GM12878 (cell line): ENCODE results near the gene FMNL2. TPM values are rescaled to one million over a fixed set of nuclear protein-coding genes. Genes with fewer than 3 reads are reported as not detected.

ENCODE experiments used
- ATAC-seq: fragments of 200-7000 bp; cut with Tn5 transposase; 3 replicates; pipeline ENCODE4 v1.9.1; 2020; ENCODE audit warnings: mild to moderate bottlenecking, moderate library complexity
- BruUV-seq: library from RNA; stranded (reverse); fragments of 400-500 nt; replicated peaks from 2 replicates; lab custom pipeline; 2021; lab: Mats Ljungman, UMichigan
- CTCF ChIA-PET: fragments of 300-600 bp; sonication (Branson Sonifier 250); formaldehyde crosslinking; extraction: SDS; loops from one replicate; lab custom pipeline; 2021; ENCODE audit warnings: inconsistent platforms; lab: Yijun Ruan, JAX
- POLR2A ChIA-PET: fragments of 350-600 bp; formaldehyde crosslinking; extraction: SDS; loops from one replicate; lab custom pipeline; 2021; ENCODE audit warnings: inconsistent platforms; lab: Charles Lee
- RAD21 ChIA-PET: fragments of 300-600 bp; sonication (Branson Sonifier 250); formaldehyde crosslinking; loops from one replicate; lab custom pipeline; 2023; ENCODE audit warnings: antibody characterized with exemption; ENCODE audit not compliant: unreplicated experiment; lab: Charles Lee
- SMC1A ChIA-PET: fragments of 300-600 bp; sonication (Branson Sonifier 250); formaldehyde crosslinking; loops from one replicate; lab custom pipeline; 2023; ENCODE audit not compliant: unreplicated experiment, uncharacterized antibody; lab: Charles Lee
- DNase-seq: peaks from one replicate; pipeline ENCODE4 v3.0.0-alpha.2; 2011; ENCODE audit warnings: low read depth, low spot score
- FAIRE-seq: peaks from 3 replicates; lab custom pipeline; 2011; peaks lifted over from hg19 to GRCh38; lab: Jason Lieb, UNC
- H2AFZ ChIP-seq: 2 replicates; pipeline ENCODE4 v1.6.0; 2011; ENCODE audit warnings: low read depth, low read length, control low read depth; ENCODE audit not compliant: control insufficient read depth
- H3K27ac ChIP-seq: 2 replicates; pipeline ENCODE4 v1.5.1; 2011; ENCODE audit warnings: control low read depth; ENCODE audit not compliant: control insufficient read depth, insufficient read depth
- H3K27me3 ChIP-seq, 2 experiments: replicated peaks in 1 of 2; 2 replicates each; pipeline versions ENCODE4 v1.6.0 to v1.6.1; 2011; ENCODE audit warnings: low read length in 1 of 2; ENCODE audit not compliant: control insufficient read depth in 2 of 2, insufficient read depth in 2 of 2
- H3K36me3 ChIP-seq, 2 experiments: 2 replicates each; pipeline ENCODE4 v1.5.1; 2011; ENCODE audit warnings: low read length in 1 of 2; ENCODE audit not compliant: control insufficient read depth in 2 of 2, insufficient read depth in 2 of 2
- H3K4me1 ChIP-seq: 2 replicates; pipeline ENCODE4 v1.6.1; 2011; ENCODE audit warnings: mild to moderate bottlenecking, low read length, moderate library complexity, mixed read lengths; ENCODE audit not compliant: control insufficient read depth, insufficient read depth
- H3K4me2 ChIP-seq: 2 replicates; pipeline ENCODE4 v1.6.0; 2011; ENCODE audit warnings: control low read depth; ENCODE audit not compliant: control insufficient read depth, insufficient read depth
- H3K4me3 ChIP-seq: fragments of 200-600 bp; sonication (generic); 2 replicates; pipeline ENCODE4 v1.5.1; 2016
- H3K79me2 ChIP-seq: 2 replicates; pipeline ENCODE4 v1.6.0; 2011; ENCODE audit warnings: low read length; ENCODE audit not compliant: control insufficient read depth, insufficient read depth
- H3K9ac ChIP-seq: 2 replicates; pipeline ENCODE4 v1.8.0; 2011; ENCODE audit warnings: low read length, control low read depth, mixed read lengths; ENCODE audit not compliant: control insufficient read depth, insufficient read depth
- H3K9me3 ChIP-seq: replicated peaks from 3 replicates; pipeline ENCODE4 v1.5.1; 2011; ENCODE audit warnings: mild to moderate bottlenecking, low read length; ENCODE audit not compliant: control insufficient read depth, insufficient read depth
- H4K20me1 ChIP-seq: 2 replicates; pipeline ENCODE4 v1.6.0; 2011; ENCODE audit not compliant: control insufficient read depth, insufficient read depth
- ZNF274 ChIP-seq: IDR thresholded peaks from one replicate; pipeline ENCODE4 v1.8.0; 2011; ENCODE audit not compliant: insufficient read length, insufficient read depth
- WGBS: methylation state at CpG from one replicate; pipeline ENCODE4 v1.1.6; 2016; ENCODE audit warnings: low lambda C conversion rate; ENCODE audit not compliant: insufficient replicate concordance, insufficient coverage; ENCODE audit errors: missing lambda C conversion rate; 5-methylcytosine and 5-hydroxymethylcytosine counted together
- in situ Hi-C: fragments of 300-500 bp; cut with MboI; formaldehyde crosslinking; loops from 9 replicates; pipeline ENCODE4 v1.14.3; 2018; ENCODE audit warnings: mixed read lengths
- intact Hi-C: fragments of 100-400 bp; cut with micrococcal nuclease; formaldehyde crosslinking; loops from one replicate; pipeline ENCODE4 v1.14.2; 2022; ENCODE audit not compliant: unreplicated experiment
- polyA plus RNA-seq, 11 experiments: library from polyadenylated mRNA; depleted of rRNA in 4 of 11; unstranded in 6 of 11; stranded (reverse) in 5 of 11; fragments of >200 nt; fragmentation: Nextera tagmentation in 4 of 11; fragmentation: Illumina TruSeq in 1 of 11; extraction: Ambion mirVana in 4 of 11; extraction: Trizol in 1 of 11; gene quantifications; 1 replicate in 1 of 11; 2 replicates in 10 of 11; pipeline versions ENCODE4 v1.2.1 to v1.2.3, GENCODE V29; 2011 to 2016; ENCODE audit warnings: inconsistent platforms in 2 of 11, missing spikeins in 2 of 11, low read depth in 1 of 11
- total RNA-seq, 4 experiments: library from RNA; depleted of rRNA in 3 of 4; stranded (reverse); fragments of >200 nt in 3 of 4; fragmentation: Illumina TruSeq in 1 of 4; extraction: Trizol in 1 of 4; gene quantifications; 2 replicates each; pipeline versions ENCODE4 v1.2.1 to v1.2.3, GENCODE V29; 2013 to 2021
- TF ChIP-seq, protein P1 (sequence below): fragments of 450-650 bp; IDR thresholded peaks from 2 replicates; pipeline ENCODE4 v1.6.1; 2017; ENCODE audit warnings: mild to moderate bottlenecking

Gene FMNL2
- total and polyA plus RNA-seq, 10 of the 15 experiments (the other 5 are each of a cell fraction or from before 2014, with no cell fraction given), result 0.13 to 9.9 (median 0.35) TPM

DNA sequence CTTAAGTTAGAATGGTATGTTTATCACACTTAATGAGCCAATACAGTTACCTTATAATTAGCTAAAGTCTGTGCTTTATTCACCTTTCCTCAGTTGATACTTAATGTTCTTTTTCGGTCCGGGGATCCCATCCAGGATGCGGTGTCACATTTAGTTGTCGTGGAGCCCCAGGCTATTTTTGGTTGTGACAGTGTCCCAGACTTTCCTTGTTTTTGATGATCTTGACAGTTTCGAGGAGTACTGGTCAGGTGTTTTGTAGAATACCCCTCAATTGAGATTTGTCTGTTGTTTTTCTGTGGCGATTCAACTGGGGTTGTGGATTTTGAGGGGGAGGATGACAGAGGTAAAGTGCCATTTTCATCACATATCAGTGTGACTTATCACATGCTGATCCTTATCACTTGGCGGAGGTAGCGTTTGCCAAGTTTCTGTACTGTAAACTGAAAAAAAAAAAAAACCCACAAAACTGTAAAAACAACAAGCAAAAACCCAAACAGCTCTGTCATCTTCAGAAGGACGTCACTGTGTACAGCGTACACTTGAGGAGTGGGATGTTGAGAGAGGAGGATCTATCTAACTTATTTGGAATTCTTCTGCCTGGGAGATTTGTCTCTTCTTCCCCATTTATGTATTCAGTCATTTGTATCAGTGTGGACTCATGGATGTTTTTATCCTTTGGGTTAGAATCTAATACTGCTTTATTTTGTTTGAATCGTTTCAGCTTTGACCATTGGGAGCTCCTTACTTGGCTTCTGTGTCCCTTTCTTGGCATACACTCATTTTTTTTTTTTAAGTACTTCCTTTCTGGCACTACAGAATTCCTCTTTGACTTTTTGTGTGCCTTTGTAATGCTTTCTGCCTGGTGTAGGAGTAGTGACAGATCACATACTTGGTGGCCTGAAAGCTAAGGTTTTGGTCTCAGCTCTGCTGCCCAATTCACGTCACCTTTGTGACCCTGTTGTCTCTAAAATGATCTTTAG is 68.1 kb downstream of the FMNL2 start:
- BruUV-seq, result no TSS peak
- no peak overlapping the region for H3K9ac ChIP-seq
- ATAC-seq, result no peak
- no peak overlapping the region for H3K4me3 ChIP-seq
- TF ChIP-seq, protein P1, sequence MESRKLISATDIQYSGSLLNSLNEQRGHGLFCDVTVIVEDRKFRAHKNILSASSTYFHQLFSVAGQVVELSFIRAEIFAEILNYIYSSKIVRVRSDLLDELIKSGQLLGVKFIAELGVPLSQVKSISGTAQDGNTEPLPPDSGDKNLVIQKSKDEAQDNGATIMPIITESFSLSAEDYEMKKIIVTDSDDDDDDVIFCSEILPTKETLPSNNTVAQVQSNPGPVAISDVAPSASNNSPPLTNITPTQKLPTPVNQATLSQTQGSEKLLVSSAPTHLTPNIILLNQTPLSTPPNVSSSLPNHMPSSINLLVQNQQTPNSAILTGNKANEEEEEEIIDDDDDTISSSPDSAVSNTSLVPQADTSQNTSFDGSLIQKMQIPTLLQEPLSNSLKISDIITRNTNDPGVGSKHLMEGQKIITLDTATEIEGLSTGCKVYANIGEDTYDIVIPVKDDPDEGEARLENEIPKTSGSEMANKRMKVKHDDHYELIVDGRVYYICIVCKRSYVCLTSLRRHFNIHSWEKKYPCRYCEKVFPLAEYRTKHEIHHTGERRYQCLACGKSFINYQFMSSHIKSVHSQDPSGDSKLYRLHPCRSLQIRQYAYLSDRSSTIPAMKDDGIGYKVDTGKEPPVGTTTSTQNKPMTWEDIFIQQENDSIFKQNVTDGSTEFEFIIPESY, result 0 out of 2 replicates have a peak, but pooled peaks have one; percentile 58
- no peak for TF ChIP-seq ZNF274
- ChIA-PET POLR2A (interaction anchor here (1.0 kb wide), 1 partner anchor 185 kb away, joined by 3 read pairs; no protein-coding TSS in a partner anchor), CTCF (interaction anchor here (0.6 to 2.1 kb wide), 4 partner anchors 11 to 238 kb away, joined by 3 to 7 read pairs (median 3); no protein-coding TSS in a partner anchor), SMC1A (interaction anchor here (0.6 to 1.7 kb wide), 8 partner anchors 9 to 223 kb away, joined by 3 to 5 read pairs (median 3); no protein-coding TSS in a partner anchor), RAD21 (interaction anchor here (0.6 kb wide), 1 partner anchor 208 kb away, joined by 3 read pairs; no protein-coding TSS in a partner anchor)
- H4K20me1 ChIP-seq, result no peaks in the 10 kb centered on the region
- no peak overlapping the region for H3K4me2 ChIP-seq
- no peaks in the 10 kb centered on the region for H3K36me3 ChIP-seq
- H3K27ac ChIP-seq, result no peak overlapping the region
- H2AFZ ChIP-seq, result no peak overlapping the region
- DNase-seq, result no peak
- peaks cover 3% of the 10 kb centered on the region for H3K79me2 ChIP-seq
- intact Hi-C loops (no loop called here), in situ Hi-C loops (no loop called here)
- no peak for FAIRE-seq
- WGBS, result 76% methylated on average over 12 of the region's 12 CpGs
- H3K4me1 ChIP-seq, result peaks cover 18% of the 10 kb centered on the region
- no peaks in the 10 kb centered on the region for H3K27me3 ChIP-seq
- no peaks in the 10 kb centered on the region for H3K9me3 ChIP-seq
